Activated gamma-delta T cell treated with anti-CD3 and anti-CD28 coated beads, Interleukin-2, amount 50 U/mL, for 16 hours (primary cell): Measurements from ENCODE around the gene CATSPERD.
"Not testable (repeated sequence)": the region's sequence is repeated elsewhere in the genome, so short reads cannot be mapped to it uniquely, and the experiment has no call there.

ENCODE experiments used
- DNase-seq: peaks from one replicate; pipeline ENCODE4 v3.0.0-alpha.2; 2020; ENCODE audit warnings: low read depth

The CATSPERD gene

DNA sequence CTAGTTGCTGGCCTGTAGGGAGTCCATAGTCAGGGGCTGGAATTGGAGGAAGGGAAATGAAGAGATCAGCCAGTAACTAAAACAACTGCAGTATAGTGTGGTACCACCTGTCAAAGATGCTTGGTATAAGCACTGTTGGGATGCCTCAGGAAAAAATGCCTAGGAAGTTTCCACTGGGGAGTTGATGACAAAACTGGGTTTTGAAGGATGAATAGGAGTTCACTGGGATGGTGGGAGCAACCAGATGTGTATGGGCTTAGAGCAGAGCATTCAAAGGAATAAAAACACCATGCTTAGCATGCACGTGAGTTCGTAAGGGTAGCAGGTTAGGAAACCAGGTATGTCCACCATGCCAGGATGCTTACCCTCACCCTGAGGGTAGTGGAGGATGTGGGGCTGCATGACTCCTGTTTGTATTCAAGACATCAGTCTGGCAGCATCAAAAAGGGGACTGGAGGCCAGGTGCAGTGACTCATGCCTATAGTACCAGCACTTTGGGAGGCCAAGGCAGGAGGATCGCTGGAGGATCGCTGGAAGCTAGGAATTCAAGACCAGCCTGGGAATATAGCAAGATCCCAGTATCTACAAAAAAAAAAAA, 7.1 kb downstream of the CATSPERD start:
- no peak for DNase-seq

DNA sequence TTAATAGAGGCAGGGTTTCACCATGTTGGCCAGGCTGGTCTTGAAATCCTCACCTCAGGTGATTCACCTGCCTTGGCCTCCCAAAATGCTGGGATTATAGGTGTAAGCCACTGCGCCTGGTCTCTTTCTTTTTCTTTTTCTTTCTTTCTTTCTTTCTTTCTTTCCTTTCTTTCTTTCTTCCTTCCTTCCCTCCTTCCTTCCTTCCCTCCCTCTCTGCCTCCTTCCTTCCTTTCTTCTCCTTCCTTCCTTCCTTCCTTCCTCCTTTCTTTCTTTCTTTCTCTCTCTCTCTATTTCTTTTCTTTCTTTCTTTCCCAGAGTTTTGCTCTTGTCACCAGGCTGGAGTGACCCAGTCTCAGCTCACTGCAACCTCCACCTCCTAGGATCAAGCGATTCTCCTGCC, 12.7 kb downstream of the CATSPERD start:
- not testable (repeated sequence) for DNase-seq

DNA sequence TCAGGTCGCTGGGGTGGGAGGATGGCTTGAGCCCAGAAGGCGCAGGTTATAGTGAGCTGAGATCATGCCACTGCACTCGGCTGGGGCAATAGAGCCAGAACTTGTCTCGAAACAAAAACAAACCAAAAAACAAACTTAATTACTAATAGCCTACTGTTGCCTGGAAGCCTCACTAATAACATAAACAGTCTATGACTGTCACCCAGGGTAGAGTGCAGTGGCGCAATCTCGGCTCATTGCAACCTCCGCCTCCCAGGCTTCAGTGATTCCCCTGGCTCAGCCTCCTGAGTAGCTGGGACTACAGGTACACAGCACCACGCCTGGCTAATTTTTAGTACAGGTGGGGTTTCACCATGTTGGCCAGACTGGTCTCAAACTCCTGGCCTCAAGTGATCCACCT, 18.0 kb downstream of the CATSPERD start:
- no peak for DNase-seq

DNA sequence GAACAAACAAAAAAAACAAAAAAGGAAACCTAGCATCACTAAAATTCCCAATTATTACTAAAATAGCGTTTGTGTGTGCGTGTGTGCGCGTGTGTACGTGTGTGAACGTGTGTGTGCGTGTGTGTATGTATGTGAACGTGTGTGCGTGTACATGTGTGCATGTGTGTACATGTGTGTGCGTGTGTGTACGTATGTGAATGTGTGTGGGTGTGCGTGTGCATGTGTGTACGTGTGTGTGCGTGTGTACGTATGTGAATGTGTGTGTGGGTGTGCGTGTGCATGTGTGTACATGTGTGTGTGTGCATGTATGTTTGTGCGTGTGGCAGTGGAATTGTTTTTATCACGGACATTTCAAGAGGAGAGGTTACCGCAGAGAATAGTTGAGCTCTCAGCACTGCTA, 21.6 kb downstream of the CATSPERD start:
- no peak for DNase-seq

DNA sequence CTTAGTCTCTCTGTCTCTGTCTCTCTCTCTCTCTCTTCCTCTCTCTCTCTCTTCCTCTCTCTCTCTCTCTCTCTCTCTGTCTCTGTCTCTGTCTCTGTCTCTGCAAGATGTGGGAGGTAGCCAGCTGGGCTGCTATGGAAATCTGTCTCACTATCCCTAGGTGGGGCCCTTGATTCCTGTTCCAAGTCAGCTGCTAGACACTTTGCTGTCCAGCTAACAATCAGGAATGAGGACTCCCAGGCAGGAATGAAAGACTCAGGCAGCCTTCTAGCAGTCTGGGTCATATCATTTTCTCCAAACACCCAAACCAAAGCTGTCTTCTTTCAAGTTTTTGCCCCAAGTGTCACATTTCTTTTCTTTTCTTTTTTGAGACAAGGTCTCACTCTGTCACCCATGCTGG, 23.2 kb downstream of the CATSPERD start:
- no peak for DNase-seq

DNA sequence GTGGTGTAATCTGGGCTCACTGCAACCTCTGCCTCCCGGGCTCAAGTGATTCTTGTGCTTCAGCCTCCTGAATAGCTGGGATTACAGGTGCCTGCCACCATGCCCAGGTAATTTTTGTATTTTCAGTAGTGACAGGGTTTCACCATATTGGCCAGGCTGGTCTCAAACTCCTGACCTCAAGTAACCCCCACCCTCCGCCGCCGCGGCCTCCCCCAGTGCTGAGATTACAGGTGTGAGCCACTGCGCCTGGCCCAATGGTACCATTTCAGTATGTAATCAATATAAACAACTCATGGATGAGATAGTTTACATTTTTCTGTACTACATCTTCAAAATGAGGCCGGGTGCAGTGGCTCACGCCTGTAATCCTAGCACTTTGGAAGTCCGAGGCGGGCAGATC, 24.6 kb downstream of the CATSPERD start:
- DNase-seq, result not testable (repeated sequence)

DNA sequence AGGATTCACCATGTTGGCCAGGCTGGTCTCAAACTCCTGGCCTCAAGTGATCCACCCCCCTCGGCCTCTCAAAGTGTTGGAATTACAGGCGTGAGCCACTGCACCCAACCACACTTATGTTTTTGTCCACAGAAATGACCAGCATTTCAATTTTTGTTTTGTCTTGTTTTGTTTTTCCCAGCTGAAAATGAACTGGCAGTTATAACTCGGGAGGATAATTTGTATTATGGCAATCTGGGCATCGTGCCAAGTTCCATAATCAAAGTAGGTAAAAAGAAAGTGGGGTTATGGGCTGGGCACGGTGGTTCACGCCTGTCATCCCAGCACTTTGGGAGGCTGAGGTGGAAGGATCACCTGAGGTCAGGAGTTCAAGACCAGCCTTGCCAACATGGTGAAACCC, 28.5 kb downstream of the CATSPERD start:
- DNase-seq, result not testable (repeated sequence)

DNA sequence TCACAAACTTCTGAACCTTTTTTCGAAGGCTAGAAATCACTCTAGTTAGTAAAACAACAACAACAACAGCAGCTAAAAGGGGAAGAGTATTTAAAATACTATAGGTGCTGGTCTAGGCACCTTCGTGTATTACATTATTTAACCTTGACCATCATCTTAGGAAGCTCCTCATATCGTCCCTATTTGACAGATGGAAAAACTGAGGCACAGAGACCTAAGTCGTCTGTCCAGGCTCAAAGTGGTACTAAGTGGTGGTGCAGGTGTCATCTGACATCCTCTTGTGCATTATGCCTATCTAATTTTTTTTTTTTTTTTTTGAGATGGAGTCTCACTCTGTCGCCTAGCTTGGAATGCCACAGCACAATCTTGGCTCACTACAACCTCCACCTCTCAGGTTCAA, 29.1 kb downstream of the CATSPERD start:
- DNase-seq, result no peak

DNA sequence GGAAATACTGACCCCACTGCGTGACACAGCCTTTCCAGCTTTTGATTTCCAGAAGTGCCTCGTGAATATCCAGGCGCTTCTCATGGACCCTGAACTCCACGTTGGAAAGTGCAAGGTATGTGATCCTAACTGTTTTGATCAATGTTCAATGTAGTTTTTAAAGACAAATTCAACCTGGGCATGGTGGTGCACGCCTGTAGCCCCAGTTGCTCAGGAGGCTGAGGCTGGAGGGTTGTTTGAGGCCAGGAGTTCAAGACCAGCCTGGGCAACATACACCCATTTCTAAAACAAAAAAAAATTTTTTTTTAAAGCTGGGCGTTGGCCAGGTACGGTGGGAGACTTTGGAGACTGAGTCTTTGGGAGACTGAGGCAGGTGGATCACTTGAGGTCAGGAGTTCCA, 31.3 kb downstream of the CATSPERD start:
- no peak for DNase-seq

DNA sequence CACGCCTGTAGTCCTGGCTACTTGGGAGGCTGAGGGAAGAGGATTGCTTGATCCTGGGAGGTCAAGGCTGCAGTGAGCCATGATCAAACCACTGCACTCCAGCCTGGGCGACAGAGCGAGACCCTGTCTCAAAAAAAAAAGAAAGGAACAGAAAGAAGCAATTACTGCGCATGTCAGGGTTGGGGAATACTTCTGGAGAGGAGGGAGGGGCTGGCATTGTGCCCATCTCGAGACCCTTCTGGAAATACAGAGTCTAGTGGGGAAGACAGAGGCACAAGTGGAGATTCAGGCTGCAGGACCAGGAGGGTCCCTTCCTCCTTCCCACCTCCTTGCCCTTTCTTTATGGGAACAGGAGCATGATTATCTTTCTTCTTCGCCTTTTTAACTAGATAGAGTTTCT, 33.3 kb downstream of the CATSPERD start:
- DNase-seq, result no peak

DNA sequence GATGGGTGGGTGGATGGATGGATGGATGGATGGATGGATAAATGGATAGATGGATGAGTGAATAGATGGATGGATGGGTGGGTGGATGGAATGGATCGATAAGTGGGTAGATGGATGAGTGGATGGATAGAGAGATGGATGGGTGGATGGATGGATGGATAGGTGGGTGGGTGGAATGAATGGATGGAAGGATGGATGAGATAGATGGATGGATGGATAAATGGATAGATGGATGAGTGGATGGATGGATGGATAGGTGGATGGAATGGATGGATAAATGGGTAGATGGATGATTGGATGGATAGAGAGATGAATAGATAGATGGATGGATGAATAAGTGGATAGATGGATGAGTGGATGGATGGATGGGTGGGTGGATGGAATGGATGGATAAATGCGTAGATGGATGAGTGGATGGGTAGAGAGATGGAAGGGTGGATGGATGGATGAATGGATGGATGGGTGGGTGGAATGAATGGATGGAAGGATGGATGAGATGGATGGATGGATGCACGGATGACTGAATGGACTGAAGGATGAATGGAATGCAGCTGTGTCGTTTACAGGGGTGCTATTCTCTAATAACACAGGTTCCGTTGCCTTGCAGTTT, 42.3 kb downstream of the CATSPERD start:
- no peak for DNase-seq

DNA sequence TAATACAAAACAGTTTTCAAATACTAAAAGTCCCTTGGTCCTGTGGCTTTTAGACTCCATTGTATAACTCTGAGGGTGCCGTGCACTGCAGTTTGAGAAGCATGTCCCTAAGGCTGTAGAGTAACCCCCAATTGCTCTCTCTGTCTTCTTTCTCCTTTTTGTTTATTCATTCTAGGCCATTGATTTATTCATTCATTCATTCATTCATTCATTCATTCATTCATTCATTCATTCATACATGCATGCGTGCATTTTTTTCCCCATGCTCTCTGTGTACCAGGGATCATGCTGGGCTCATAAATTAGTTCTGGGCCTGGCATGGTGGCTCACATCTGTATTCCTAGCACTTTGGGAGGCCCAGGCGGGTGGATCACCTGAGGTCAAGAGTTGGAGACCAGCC, 44.8 kb downstream of the CATSPERD start:
- DNase-seq, result no peak

DNA sequence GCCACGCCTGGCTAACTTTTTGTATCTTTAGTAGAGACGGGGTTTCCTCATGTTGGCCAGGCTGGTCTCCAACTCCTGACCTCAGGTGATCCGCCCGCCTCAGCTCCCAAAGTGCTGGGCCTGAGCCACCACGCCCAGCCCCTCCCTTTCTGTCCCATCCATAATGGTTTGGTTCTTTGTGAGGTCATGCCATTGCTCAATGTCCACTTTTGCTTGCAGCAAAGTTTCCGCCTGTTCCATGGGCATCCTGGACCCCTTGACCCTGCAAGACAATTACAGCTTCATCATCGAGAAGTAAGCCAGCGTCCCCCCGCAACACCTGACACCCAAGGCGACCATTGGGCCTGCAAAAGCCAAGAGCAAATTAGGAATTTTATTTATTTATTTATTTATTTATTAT, 47.5 kb downstream of the CATSPERD start:
- DNase-seq, result no peak

DNA sequence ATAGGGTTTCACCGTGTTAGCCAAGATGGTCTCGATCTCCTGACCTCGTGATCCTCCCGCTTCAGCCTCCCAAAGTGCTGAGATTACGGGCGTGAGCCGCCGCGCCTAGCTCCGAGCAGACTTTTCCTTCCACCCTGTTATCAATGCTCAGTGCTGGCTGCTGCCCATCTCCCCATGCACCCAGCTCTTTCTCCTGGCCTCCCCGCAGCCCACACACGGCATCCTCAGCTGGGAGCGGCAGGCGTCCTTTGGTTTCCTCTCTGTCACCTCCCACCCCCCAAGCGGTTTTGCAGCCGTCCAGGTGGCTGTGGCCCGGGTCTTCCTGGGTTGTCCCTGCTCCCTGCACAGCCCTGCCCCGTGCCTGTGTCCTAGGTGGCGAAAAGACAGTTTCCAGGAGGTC, 52.0 kb downstream of the CATSPERD start:
- no peak for DNase-seq

DNA sequence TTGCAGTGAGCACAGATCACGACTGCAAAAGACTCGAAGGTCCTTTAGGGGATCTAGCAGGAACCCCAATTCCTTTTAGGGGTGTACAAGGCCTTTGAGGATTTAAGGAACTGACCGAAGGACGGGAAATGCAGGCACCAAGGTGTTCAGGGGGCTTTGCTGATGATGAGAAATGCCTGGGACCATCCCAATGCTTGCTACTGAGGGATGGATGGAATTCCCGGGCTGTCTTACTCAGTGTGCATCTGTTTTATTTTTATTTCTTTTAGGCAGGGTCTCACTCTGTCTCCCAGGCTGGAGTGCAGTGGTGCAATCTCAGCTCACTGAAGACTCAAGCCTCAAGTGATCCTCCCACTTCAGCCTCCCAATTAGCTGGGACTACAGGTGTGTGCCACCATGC, 52.8 kb downstream of the CATSPERD start:
- DNase-seq, result no peak

DNA sequence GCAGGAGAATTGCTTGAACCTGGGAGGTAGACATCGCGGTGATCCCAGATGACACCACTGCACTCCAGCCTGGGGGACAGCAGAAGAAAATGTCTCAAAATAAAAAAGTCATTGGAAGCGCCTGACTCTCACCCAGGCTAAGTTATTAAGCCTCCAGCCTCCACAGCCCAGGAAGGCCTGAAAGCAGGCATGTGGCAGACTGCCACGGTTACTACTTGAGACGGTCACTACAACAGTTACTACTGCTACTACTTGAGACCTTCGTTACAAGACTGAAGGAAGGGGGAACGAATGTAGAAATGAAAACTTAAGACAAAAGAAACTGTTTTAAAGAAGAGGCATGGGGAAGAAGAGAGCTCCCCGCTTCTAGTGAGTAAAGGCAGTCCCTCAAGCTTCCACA, 54.5 kb downstream of the CATSPERD start:
- DNase-seq, result no peak

DNA sequence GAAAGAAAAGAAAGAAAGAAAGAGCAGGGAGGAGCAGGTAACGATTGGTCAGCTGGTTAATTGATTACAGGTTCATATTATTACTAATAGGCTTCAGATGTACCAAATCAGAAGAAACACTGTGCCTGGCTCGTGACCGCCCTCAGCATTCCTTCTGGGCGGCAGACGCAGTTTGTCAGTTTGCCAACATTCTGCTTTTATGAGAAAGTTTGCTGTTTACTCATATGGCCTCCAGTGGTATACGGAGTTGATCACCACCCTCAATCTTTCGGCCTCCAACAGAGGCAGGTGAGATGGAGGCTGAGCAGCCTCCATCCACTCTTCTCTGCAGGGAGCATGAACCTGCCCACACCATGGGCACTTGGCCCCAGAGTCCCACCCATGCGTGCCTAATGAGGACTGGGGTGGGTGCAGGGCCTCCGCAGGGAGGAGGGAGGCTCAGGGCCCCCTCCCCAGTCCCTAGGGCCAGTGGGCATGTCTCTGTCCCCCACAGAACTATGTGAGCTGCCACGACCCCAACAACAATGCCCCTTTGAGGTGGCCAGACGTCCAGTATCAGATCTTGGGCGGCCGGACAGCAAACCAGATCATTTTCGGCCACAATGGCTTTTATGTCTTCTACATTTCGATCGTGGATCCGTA, 55.4 kb downstream of the CATSPERD start:
- DNase-seq, result no peak

DNA sequence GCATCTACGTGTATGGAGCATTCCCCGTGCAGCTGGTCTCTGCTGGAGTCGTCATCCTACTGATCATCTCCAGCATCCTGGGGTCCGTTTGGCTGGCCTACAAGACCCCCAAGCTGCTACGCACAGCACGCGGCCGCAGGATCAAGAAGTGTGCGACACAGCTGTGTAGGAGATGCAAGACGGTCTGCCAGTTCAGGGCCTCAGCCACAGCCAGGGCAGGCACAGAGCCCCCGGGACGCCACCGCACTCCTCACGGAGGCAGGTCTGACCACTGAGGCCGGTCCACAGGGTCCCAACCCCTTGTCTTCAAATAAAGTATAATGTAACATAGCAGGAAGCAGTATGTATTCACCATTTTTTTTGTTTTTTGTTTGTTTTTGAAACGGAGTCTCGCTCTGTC, 58.0 kb downstream of the CATSPERD start:
- no peak for DNase-seq

DNA sequence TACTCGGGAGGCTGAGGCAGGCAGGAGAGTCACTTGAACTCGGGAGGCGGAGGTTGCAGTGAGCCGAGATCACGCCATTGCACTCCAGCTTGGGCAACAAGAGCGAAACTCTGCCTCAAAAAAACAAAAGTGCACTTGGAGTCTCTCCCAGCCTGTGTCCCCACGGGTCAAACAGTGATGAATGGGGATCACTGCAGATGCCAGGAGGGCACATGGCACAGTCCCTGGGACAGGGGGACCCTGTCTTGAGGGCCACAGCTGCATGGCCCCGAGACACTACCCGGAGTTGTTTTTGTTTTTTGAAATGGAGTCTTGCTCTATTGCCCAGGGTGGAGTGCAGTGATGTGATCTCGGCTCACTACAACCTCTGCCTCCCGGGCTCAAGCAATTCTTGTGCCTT, 60.5 kb downstream of the CATSPERD start:
- DNase-seq, result not testable (repeated sequence)

DNA sequence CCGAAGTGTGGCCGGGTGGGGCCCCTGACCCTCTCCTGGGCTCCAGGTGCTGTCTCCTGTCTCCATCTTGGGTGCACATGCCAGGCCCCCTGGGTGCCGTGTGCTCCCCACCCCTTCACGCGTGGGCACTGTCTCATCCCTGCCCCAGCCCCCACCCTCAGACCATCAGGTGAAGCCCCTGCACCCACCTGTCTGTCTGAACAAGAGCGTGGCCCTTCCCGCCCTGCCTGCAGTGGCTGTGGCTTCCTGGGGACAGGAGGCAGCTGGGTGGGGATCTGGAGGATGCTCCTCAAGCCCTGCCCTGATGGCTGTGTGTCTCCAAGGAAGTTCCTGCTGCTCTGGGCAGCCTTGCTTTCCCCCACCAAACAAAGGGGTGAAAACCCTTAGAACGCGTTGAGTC, 61.9 kb downstream of the CATSPERD start:
- no peak for DNase-seq

DNA sequence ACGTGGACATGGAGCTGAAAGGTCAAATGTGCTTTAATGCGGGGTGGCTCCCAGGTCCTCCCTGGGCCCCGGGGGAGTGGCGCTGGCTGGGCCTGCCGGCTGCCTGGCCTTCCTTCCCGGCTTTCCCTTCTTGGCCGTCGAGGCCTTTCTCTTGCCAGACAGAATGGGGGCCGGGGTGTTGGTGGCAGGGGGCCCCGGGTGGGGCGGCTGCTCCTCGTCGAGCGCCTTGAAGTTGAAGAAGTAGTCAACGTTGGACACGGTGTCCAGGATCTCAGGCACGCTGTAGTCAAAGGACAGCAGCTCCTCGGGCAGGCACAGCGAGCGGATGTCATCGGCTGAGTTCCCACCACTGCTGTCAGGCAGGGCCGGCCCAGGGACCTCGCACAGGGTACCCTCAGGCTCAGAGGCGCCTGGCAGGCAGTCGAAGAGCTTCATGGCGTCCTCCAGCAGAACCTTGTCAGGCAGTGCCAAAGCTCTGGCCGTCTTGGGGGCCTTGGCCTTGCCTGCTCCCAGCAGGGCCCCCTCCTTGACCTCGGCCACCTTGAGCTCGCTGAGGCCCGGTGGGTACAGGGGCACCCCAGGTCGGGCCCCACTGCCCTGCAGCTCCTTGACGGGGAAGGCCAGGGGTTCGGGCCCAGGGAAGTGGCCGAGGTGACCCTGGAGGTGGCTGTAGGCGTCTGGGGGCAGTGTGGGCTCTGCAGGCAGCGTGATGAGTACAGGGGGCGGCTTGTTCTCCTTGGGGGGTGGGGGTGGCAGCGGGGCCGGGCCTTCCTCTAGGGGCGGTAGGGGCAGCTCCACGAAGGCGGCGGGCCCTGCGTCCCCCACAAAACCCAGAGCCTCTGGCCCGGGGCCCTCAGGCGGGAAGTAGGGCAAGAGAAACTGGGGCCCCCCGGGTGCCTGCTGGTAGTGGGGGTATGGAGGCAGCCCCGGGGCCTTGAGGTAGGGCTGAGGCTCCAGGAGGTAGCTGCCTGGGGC, 62.8 kb downstream of the CATSPERD start:
- no peak for DNase-seq

DNA sequence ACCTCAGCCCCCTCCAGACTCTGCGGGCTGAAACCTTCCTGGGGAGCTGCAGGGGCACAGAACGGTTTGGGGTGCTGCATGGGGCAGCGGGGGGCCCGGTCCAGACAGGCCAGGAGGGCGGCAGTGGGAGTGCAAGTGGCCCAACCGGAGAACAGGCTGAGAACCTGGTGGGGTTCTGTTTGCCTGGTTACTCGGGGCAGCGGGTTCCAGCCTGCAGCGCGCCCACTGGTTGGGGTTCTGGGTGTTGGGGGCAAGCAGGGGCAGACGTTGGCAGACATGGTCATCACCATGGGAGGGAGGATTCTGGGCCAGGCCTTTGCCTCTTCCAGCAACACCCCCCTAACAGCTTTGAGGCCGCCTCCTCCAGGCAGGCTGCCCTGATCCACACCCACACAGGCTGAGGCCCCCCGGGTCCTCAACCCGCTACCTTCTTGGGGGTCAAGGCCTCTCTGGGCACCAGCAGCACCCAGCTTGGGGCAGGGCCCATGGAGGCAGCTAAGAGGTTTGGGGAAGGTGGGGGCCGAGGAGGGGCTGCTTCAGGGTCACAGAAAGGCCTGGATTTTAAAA, 64.2 kb downstream of the CATSPERD start, which contains the start of gene PRR22:
PRR22 (minus strand) TSS at position 166 of the 567 bp plus-strand sequence; CDS start at position 80, 86 bp downstream.
- no peak for DNase-seq
